ENCODE results near the gene TSPAN9.

TSPAN9 gene

GRCh38 chr12:3191450-3191849 is 114.3 kb downstream of the TSPAN9 start:
- TF ChIP-seq, protein P1, sequence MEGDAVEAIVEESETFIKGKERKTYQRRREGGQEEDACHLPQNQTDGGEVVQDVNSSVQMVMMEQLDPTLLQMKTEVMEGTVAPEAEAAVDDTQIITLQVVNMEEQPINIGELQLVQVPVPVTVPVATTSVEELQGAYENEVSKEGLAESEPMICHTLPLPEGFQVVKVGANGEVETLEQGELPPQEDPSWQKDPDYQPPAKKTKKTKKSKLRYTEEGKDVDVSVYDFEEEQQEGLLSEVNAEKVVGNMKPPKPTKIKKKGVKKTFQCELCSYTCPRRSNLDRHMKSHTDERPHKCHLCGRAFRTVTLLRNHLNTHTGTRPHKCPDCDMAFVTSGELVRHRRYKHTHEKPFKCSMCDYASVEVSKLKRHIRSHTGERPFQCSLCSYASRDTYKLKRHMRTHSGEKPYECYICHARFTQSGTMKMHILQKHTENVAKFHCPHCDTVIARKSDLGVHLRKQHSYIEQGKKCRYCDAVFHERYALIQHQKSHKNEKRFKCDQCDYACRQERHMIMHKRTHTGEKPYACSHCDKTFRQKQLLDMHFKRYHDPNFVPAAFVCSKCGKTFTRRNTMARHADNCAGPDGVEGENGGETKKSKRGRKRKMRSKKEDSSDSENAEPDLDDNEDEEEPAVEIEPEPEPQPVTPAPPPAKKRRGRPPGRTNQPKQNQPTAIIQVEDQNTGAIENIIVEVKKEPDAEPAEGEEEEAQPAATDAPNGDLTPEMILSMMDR (IDR thresholded peaks at IDR 0.05), result no peak
- H3K4me1 ChIP-seq, result peaks cover 9% of the 10 kb centered on the region

GRCh38 chr12:3192221-3192620 is 115.0 kb downstream of the TSPAN9 start:
- peaks cover 9% of the 10 kb centered on the region for H3K4me1 ChIP-seq
- H3K4me2 ChIP-seq (ENCODE audit: low read length), result no peak overlapping the region
- H2AFZ ChIP-seq, result no peak overlapping the region
- no peak overlapping the region for H3K4me3 ChIP-seq (ENCODE audit: low read depth, low read length)
- no peaks in the 10 kb centered on the region for H3K36me3 ChIP-seq (ENCODE audit: control insufficient read depth, insufficient read depth, low read length)
- TF ChIP-seq, protein P1 (IDR thresholded peaks at IDR 0.05), result no peak
- no peak overlapping the region for H3K9ac ChIP-seq
- H3K27ac ChIP-seq, result no peak overlapping the region
- H3K27me3 ChIP-seq (ENCODE audit: control insufficient read depth, insufficient read depth, low read length), result no peaks in the 10 kb centered on the region
- peaks cover 29% of the 10 kb centered on the region for H3K79me2 ChIP-seq
- H3K9me3 ChIP-seq (ENCODE audit: control insufficient read depth, low read length), result no peaks in the 10 kb centered on the region

More at GRCh38 chr12:3191450-3191849, 114.3 kb downstream of the TSPAN9 start:
- Histone ChIP-seq H2AFZ (no peak overlapping the region), H3K27me3 (ENCODE audit: control insufficient read depth, insufficient read depth, low read length) (no peaks in the 10 kb centered on the region), H3K4me3 (ENCODE audit: low read depth, low read length) (no peak overlapping the region), H3K9me3 (ENCODE audit: control insufficient read depth, low read length) (no peaks in the 10 kb centered on the region), H3K36me3 (ENCODE audit: control insufficient read depth, insufficient read depth, low read length) (no peaks in the 10 kb centered on the region), H3K27ac (no peak overlapping the region), H3K4me2 (ENCODE audit: low read length) (no peak overlapping the region), H3K79me2 (peaks cover 29% of the 10 kb centered on the region), H3K9ac (no peak overlapping the region)

DNA sequence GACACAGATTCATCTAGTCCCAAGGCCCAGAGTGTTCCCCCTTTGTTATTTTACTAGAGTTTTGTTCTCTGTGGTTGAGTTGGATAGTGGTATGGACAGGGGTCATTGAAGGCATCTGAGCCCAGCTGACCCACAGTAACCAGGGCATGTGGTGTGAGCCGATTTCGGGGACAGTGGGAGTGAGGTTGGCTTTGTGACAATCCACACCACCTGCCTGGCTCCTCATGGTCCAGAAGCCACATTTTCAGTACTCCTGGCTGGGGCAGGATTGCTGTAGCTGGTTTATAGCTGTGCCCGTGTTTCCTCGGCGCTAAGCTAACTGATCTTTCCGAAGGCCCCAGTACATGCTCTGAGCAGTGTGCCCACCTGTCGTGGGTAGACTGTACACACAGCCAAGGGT is 116.0 kb downstream of the TSPAN9 start:
- TF ChIP-seq, protein P1 (IDR thresholded peaks at IDR 0.05), result no peak
- Histone ChIP-seq H3K9me3 (ENCODE audit: control insufficient read depth, low read length) (no peaks in the 10 kb centered on the region), H3K36me3 (ENCODE audit: control insufficient read depth, insufficient read depth, low read length) (no peaks in the 10 kb centered on the region), H3K9ac (no peak overlapping the region), H3K79me2 (peaks cover 25% of the 10 kb centered on the region), H3K4me3 (ENCODE audit: low read depth, low read length) (no peak overlapping the region), H3K4me2 (ENCODE audit: low read length) (no peak overlapping the region), H3K27me3 (ENCODE audit: control insufficient read depth, insufficient read depth, low read length) (no peaks in the 10 kb centered on the region), H3K4me1 (peaks cover 9% of the 10 kb centered on the region), H3K27ac (no peak overlapping the region), H2AFZ (no peak overlapping the region)

GRCh38 chr12:3193755-3194154 is 116.6 kb downstream of the TSPAN9 start:
- no peak overlapping the region for H3K4me3 ChIP-seq (ENCODE audit: low read depth, low read length)
- H3K9me3 ChIP-seq (ENCODE audit: control insufficient read depth, low read length), result no peaks in the 10 kb centered on the region
- no peak overlapping the region for H3K27ac ChIP-seq
- H3K79me2 ChIP-seq, result peaks cover 19% of the 10 kb centered on the region
- H3K9ac ChIP-seq, result no peak overlapping the region
- H2AFZ ChIP-seq, result no peak overlapping the region
- no peak overlapping the region for H3K4me2 ChIP-seq (ENCODE audit: low read length)
- no peaks in the 10 kb centered on the region for H3K36me3 ChIP-seq (ENCODE audit: control insufficient read depth, insufficient read depth, low read length)
- H3K4me1 ChIP-seq, result peaks cover 9% of the 10 kb centered on the region
- TF ChIP-seq, protein P1 (IDR thresholded peaks at IDR 0.05), result no peak
- no peaks in the 10 kb centered on the region for H3K27me3 ChIP-seq (ENCODE audit: control insufficient read depth, insufficient read depth, low read length)

DNA sequence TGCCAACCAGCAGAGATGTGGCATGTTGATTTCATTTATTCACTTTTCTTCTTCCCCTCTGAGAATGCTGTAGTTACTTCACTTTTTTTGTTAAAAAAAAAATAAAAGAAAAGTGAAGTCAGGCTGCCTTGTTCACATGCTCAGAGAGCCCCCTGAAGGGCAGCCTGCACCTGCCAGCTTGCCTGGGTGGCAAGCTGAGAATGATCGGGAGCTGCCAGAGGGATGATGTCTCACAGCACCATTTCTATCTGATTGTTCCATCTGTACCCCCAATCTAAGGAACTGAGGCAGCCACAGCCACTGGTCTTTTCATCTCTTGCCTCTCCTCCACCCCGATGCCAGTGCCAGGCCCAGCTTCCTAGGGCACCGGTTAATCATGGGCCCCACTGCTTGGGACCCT is 118.2 kb downstream of the TSPAN9 start:
- TF ChIP-seq, protein P1 (IDR thresholded peaks at IDR 0.05), result no peak
- Histone ChIP-seq H3K36me3 (ENCODE audit: control insufficient read depth, insufficient read depth, low read length) (no peaks in the 10 kb centered on the region), H3K4me1 (peaks cover 4% of the 10 kb centered on the region), H2AFZ (no peak overlapping the region), H3K4me2 (ENCODE audit: low read length) (no peak overlapping the region), H3K27ac (no peak overlapping the region), H3K79me2 (peaks cover 16% of the 10 kb centered on the region), H3K9ac (no peak overlapping the region), H3K4me3 (ENCODE audit: low read depth, low read length) (no peak overlapping the region), H3K27me3 (ENCODE audit: control insufficient read depth, insufficient read depth, low read length) (no peaks in the 10 kb centered on the region), H3K9me3 (ENCODE audit: control insufficient read depth, low read length) (no peaks in the 10 kb centered on the region)
